Measurements from ENCODE around the gene SHROOM1. TPM values are rescaled to one million over a fixed set of nuclear protein-coding genes. Genes with fewer than 3 reads are reported as not detected.
A peak's percentile ranks its signal among the peaks of the same experiment; 100 is the strongest.

SHROOM1 gene
- total RNA-seq, 4 donors from 2014 or later, result 4.5 to 21.2 (median 13.1) TPM

GRCh38 chr5:132826424-132827082 lies 3.9 kb downstream of the SHROOM1 start:
- Histone ChIP-seq H3K4me3 (no peak overlapping the region), H3K36me3 (peaks cover 0 to 20% (median 13%) of the 10 kb centered on the region in 4 donors), H3K9me3 (no peaks in the 10 kb centered on the region), H3K4me1 (peaks cover 9 to 61% (median 48%) of the 10 kb centered on the region in 4 donors), H3K27me3 (peaks cover 0 to 15% (median 0%) of the 10 kb centered on the region in 4 donors), H3K27ac (replicated peaks in 1 of 4) (no peak overlapping the region)
- TF ChIP-seq CTCF (IDR thresholded peaks at IDR 0.05) (no peak), EP300 (IDR thresholded peaks at IDR 0.05) (no peak), POLR2AphosphoS5 (IDR thresholded peaks at IDR 0.05) (peak in 1 of 2 donors; percentile 34), POLR2A (IDR thresholded peaks at IDR 0.05; ENCODE audit: low read depth) (no peak)
- 71% methylated on average over 5 of the region's 6 CpGs for WGBS
- intact Hi-C loops (cut with DNase I), result loop anchor here (10.0 kb wide), 2 partner anchors 322 to 442 kb away; no protein-coding TSS in a partner anchor
- DNase-seq (ENCODE audit: extremely low spot score), result no peak

- Histone ChIP-seq H3K9me3 (no peaks in the 10 kb centered on the region), H3K4me1 (peaks cover 9 to 56% (median 45%) of the 10 kb centered on the region in 4 donors), H3K27ac (replicated peaks in 1 of 4) (no peak overlapping the region), H3K4me3 (peak overlapping the region; percentile 6 to 37 (median 30)), H3K36me3 (peaks cover 0 to 20% (median 13%) of the 10 kb centered on the region in 4 donors), H3K27me3 (peaks cover 0 to 15% (median 0%) of the 10 kb centered on the region in 4 donors)
- WGBS, result 60% methylated on average over 31 of the region's 43 CpGs
- no peak for TF ChIP-seq EP300 (IDR thresholded peaks at IDR 0.05)
- no peak for TF ChIP-seq CTCF (IDR thresholded peaks at IDR 0.05)
- TF ChIP-seq POLR2A (IDR thresholded peaks at IDR 0.05; ENCODE audit: low read depth), result no peak
- TF ChIP-seq POLR2AphosphoS5 (IDR thresholded peaks at IDR 0.05), result no peak
- intact Hi-C loops (cut with DNase I), result loop anchor here (10.0 kb wide), 2 partner anchors 321 to 441 kb away; no protein-coding TSS in a partner anchor
- no peak for DNase-seq (ENCODE audit: extremely low spot score)
These were observed 4.5 kb downstream of the SHROOM1 start for GRCh38 chr5:132825834-132826391.

- Histone ChIP-seq H3K36me3 (peaks cover 0 to 20% (median 13%) of the 10 kb centered on the region in 4 donors), H3K4me3 (peak overlapping the region; percentile 6 to 37 (median 30)), H3K9me3 (no peaks in the 10 kb centered on the region), H3K27me3 (peaks cover 0 to 15% (median 0%) of the 10 kb centered on the region in 4 donors), H3K4me1 (peaks cover 9 to 51% (median 42%) of the 10 kb centered on the region in 4 donors), H3K27ac (replicated peaks in 1 of 4) (no peak overlapping the region)
- DNase-seq (ENCODE audit: extremely low spot score), result no peak
- no peak for TF ChIP-seq POLR2A (IDR thresholded peaks at IDR 0.05; ENCODE audit: low read depth)
- TF ChIP-seq EP300 (IDR thresholded peaks at IDR 0.05), result no peak
- no peak for TF ChIP-seq POLR2AphosphoS5 (IDR thresholded peaks at IDR 0.05)
- no peak for TF ChIP-seq CTCF (IDR thresholded peaks at IDR 0.05)
- intact Hi-C loops (cut with DNase I), result loop anchor here (10.0 kb wide), 2 partner anchors 320 to 440 kb away; no protein-coding TSS in a partner anchor
- 81% methylated on average over 24 of the region's 71 CpGs for WGBS
These were observed 5.2 kb downstream of the SHROOM1 start for GRCh38 chr5:132825033-132825833.

GRCh38 chr5:132824426-132824825 lies 6.0 kb downstream of the SHROOM1 start:
- Histone ChIP-seq H3K4me1 (peaks cover 4 to 54% (median 44%) of the 10 kb centered on the region in 4 donors), H3K27me3 (peaks cover 0 to 21% (median 2%) of the 10 kb centered on the region in 4 donors), H3K36me3 (peaks cover 0 to 20% (median 13%) of the 10 kb centered on the region in 4 donors), H3K4me3 (no peak overlapping the region), H3K27ac (replicated peaks in 1 of 4) (no peak overlapping the region), H3K9me3 (no peaks in the 10 kb centered on the region)
- intact Hi-C loops (cut with DNase I), result loop anchor here (5.0 to 10.0 kb wide), 3 partner anchors 47 to 440 kb away; partner anchors contain the start of gene SEPTIN8
- 100% methylated on average over 2 of the region's 3 CpGs for WGBS
- DNase-seq (ENCODE audit: extremely low spot score), result no peak
- TF ChIP-seq POLR2AphosphoS5 (IDR thresholded peaks at IDR 0.05) (no peak), EP300 (IDR thresholded peaks at IDR 0.05) (no peak), CTCF (IDR thresholded peaks at IDR 0.05) (no peak), POLR2A (IDR thresholded peaks at IDR 0.05; ENCODE audit: low read depth) (no peak)

All from esophagus muscularis mucosa (tissue), 4 donors.